GM21447 (cell line): ENCODE data around the gene TELO2.

Source experiments
- ATAC-seq: cut with Tn5 transposase; IDR thresholded peaks from one replicate; pipeline ENCODE4 v1.9.1; 2021; ENCODE audit not compliant: unreplicated experiment

The TELO2 gene

GRCh38 chr16:1534021-1535020 is 41.2 kb downstream of the TELO2 start:
- ATAC-seq, result no peak

DNA sequence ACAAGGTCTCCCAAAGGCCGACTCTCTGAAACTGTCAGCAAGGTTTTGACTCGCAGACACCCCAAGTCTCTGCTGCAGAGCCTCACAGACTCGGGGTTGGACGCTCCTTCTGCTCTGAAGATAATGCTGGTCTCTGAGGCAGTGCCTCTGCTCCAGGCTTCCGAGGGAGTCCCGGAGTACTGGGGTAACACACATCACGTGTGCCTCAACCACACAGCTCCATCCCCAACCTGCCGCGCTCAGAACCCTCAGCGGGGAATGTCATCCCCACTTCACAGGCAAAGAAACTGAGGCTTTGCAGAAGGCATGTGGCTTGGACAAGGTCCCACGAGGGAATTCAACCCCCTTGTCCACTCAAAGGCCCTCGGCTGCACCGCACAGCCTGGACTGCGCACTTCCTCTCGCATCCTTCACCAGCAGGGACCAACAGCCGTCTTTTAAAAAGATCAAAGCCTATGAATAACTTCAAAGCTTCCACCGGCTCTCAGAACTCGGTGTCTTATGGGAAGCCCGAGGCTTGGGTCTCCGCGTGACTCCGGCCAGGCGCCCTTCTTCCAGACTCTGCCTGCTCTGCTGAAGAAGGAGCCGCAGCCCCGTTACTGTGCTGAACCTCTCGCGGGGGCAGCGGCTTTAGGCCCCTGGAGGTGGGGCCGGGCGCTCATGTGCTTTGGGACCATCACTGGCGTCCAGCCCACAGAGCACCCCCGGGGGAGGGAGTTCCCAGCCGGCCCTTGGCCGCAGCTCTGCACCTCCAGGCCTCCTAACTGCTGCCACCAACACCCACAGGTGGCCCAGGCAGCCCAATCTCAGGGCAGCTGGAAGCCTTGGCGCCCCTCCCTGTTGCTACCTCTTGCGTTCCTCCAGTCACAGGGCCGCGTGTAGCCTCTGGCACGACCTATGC is 42.5 kb downstream of the TELO2 start:
- ATAC-seq, result no peak

GRCh38 chr16:1536601-1537000 is 43.4 kb downstream of the TELO2 start:
- ATAC-seq, result no peak

GRCh38 chr16:1537138-1537577 is 44.0 kb downstream of the TELO2 start:
- no peak for ATAC-seq

- ATAC-seq, result no peak
Measured at GRCh38 chr16:1537763-1538289, 44.7 kb downstream of the TELO2 start.

DNA sequence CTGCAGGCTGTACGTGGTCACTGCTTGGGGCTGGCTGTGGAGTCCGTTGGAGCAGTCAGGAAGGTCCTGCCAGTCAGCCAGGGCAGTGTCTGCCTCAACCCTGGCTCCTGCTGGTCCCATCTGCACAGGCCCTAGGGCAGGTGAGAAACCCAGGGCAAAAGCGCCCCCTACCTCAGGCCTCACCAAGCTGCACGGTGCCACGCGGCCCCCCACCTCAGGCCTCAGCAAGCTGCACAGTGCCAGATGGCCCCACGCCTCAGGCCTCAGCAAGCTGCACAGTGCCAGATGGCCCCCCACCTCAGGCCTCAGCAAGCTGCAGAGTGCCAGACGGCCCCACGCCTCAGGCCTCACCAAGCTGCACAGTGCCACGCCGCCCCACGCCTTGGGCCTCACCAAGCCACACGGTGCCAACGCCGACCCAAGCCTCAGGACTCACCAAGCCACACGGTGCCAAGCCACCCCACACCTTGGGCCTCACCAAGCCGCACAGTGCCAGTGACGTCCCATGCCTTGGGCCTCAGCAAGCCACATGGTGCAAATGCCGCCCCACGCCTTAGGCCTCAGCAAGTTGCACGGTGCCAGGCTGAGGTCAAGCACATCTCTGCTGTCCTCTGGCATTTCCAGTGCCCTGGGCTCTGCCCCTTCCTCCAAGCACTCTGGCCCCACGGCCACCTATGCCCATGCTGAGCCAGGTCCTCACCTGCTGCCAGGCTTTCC is 45.8 kb downstream of the TELO2 start:
- no peak for ATAC-seq

DNA sequence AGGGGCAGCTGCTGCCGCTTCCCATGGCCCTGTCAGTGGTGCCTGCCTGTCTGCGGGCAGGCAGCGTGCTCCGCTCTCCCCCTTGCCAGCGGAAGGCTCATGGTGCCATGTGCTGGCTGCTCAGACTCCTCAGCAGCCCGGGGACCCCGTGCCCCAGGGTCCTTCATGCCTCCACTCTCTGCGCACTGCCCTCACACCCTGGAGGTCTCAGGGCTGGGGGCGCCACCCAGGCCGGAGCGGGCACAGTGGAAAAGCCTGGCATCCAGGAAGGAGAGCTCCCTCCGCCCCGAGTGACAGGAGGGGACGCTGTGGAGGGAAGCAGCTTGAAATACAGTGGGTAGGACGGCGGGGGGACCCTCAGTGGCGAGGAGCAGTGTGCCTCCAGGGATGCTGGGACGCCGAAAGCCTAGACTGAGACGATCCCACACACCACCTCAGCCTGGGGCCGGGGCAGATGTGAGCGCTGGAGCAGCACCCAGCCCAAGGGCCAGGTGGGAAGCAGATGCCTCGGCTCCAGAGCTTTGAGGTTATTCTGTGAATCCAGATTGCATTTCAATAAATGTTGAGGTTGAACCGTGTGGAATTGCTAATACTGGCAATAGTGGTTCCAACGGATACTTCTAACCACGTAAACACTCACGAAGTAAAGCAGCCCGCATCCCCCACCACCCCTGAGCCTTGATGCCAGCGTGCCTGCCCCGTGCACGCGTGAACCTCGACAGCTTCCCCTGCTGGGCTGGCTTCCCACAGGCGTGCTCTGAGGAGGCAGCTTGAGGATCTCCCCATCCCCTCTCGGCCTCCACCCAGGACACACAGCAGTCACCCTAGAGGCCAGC is 46.8 kb downstream of the TELO2 start:
- ATAC-seq, result no peak

DNA sequence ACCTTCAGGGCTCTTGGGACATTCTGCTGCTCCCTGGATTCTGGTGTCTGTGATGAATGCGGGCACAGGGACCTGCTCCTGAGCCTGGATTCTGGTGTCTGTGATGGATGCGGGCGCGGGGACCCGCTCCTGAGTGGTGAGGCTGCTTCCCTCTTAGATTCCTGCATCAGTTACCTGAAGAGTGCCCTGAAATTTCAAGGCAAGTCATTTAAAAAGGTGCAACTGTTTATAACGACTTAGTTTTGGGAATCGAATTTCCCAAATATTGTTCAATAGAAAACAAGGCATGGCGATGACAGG is 47.3 kb downstream of the TELO2 start:
- no peak for ATAC-seq

DNA sequence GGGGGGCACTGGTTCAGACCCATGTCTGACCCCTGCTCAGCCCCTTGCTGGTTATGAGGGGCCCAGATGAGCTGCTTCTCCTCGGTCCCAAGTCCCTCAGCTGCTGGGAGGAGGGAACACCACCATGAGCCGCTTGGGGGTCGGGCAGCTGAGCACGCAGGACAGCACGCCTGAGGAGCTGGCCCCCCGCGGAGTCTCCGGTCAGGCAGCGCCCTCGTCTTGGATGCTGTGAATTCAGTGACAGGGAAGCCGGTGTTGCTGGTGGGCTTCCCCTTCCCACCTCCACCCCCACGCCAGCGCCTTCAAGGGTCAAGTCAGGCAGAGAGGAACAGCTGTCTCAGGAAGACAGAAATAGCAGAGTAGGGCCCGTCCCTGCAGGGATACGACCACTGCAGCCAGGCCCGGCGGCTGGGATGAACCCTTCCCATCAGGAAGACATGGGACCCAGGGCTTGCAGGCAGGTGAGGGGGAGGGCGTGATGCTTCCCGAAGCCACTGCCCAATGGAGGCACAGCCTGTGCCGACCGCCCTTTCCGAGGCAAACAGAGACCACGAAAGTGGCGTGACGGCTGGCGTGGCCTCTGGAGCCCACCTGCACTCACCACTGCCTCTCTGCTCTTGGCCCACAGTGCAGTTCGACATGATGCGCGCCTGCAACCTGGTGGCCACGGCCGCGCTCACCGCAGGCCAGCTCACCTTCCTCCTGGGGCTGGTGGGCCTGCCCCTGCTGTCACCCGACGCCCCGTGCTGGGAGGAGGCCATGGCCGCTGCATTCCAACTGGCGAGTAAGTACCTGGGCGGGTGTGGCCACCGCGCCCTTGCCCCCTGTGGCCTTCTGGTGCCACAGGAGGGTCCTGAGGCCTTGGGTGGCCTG is 48.4 kb downstream of the TELO2 start:
- ATAC-seq, result no peak

DNA sequence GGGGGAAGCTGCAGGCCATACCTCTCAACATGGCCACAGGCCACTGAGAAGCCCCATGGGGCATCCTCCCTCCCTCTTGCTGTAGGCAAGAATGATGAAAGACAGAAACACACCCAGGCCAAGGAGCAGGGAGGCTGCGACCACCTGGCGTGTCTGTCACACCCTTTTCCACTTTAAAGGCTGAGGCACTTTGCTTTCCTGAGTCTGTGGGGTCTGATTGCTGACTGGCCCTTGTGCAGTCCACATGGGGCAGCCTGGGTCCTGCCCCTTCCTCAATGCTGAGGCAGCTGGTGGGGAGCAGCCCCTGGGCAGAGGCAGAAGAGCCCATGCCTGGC is 49.0 kb downstream of the TELO2 start:
- ATAC-seq, result no peak

- ATAC-seq, result no peak
Measured at GRCh38 chr16:1542533-1542932, 49.4 kb downstream of the TELO2 start.

GRCh38 chr16:1543085-1543896 is 50.1 kb downstream of the TELO2 start:
- no peak for ATAC-seq

DNA sequence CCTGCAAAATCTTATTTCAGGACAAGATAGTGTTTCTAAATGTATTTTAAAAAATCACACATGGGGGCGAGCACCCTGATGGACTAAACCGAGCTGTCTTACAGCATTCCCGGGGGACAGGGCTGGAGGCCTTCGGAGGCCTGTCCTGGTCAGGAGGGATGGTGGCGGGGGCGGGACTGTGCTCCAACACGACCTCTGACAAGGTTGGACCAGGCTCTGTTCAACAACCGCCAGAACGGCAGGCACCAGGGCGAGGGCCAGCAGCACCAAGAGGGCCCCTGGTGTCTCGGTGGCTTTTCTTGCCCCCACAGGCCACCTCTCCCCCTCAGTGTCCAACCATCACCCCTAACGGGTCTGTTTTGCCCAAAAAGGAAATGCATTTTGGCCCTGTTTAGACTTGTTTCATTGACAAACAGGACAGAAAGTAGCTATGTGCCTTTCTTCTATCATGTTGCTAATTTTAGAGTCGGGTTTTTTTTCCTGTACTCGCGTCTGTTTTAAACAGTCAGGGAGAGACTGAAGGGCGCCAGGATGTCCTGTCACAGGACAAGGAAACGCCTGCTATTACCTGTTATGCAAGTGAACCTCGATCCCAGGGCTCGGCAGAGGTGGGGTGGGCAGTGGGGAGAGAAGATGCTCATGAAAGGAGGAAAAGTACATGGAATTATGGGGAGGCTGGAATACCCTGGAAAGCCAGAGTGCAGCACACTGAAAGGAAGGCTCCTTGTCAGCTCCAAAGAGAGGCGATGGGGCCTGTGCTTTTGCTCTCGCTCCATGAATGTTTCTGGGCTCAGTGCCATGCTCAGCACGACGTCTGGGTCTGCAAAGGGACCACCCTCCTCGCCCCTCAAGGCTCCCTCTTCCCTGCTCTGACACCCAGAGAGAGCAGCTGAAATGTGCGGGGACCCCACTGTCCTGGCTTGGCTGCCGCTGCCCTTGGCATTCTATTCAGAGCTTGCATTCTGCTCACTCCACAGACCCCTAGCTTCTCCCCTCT is 52.2 kb downstream of the TELO2 start:
- ATAC-seq, result no peak

- no peak for ATAC-seq
Measured at GRCh38 chr16:1546430-1546829, 53.3 kb downstream of the TELO2 start.

DNA sequence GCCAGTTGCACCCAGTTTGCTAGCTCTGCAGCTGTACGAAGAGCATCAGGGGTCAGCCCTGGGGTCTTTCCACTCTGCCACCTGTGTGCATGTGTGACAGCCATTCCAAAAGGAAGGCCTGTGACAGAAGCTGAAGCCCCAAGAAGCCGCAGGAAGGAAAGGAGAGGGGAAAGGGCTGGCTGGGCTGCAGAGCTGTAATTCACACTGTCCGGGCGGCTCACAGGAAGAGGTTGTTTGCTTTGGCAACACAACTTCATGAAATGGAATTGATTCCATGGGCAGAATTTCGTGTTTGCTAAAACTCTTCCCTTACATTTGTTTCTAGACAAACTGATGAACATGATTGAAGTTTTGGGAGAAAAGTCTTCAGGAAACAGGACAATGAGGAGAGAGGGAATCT is 55.1 kb downstream of the TELO2 start:
- ATAC-seq, result no peak

DNA sequence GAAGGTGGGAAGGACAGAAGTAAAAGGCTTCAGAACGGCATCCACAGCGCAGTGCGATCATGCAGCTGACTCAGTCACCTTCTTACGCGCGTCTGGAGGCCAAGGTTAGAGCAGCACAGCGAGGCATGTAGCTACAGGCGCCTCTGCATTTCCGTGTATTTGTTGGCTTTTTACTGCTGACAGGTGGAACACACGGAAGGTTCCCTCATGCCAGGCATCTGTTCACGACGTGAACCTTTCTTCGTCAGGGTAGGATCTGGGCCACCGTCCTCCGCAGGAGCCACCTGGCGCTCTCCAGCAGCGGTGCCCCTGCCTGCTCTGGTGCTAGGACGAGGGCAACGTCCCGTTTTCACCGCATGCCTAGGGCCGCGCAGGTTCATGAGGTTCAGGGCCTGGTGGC is 55.6 kb downstream of the TELO2 start:
- no peak for ATAC-seq

DNA sequence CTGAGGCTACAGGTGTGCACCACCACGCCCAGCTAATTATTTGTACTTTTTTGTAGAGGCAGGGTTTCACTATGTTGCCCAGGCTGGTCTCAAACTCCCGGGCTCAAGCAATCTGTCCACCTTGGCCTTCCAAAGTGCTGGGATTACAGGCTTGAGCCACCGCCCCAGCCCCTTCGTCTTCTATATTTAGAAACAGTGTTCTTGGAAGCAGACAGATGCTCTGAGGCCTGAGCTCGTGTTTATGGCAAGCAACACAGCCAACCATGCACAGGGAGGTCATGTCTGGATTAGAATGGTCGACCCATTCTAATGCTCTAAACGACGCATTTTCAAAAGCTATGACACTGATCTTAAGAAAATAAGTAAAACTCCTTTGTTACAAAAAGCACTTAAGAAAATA is 56.9 kb downstream of the TELO2 start:
- no peak for ATAC-seq
